GM18517 (cell line): ENCODE data around the gene ZNF484.
"Not testable (repeated sequence)": the region's sequence is repeated elsewhere in the genome, so short reads cannot be mapped to it uniquely, and the experiment has no call there.

ENCODE experiments used
- ATAC-seq: cut with Tn5 transposase; IDR thresholded peaks from one replicate; pipeline ENCODE4 v1.9.1; 2021; ENCODE audit warnings: mild to moderate bottlenecking, moderate library complexity; ENCODE audit not compliant: unreplicated experiment

The ZNF484 gene

GRCh38 chr9:92877531-92878430 lies at the start of gene ZNF484:
Gene ZNF484, minus strand, starts transcription at chr9:92878038. Its CDS starts 3,009 bp downstream, at chr9:92875029.
- peak; percentile 98 for ATAC-seq

GRCh38 chr9:92920437-92920836 lies 42.6 kb upstream of the ZNF484 start:
- ATAC-seq, result no peak

GRCh38 chr9:92917176-92917800 lies 39.5 kb upstream of the ZNF484 start:
- no peak for ATAC-seq

GRCh38 chr9:92911511-92912475 lies 34.0 kb upstream of the ZNF484 start:
- no peak for ATAC-seq

GRCh38 chr9:92905137-92905536 lies 27.3 kb upstream of the ZNF484 start:
- not testable (repeated sequence) for ATAC-seq

- ATAC-seq, result no peak
Measured at GRCh38 chr9:92897323-92897722, 19.5 kb upstream of the ZNF484 start.

GRCh38 chr9:92895812-92896436 lies 18.1 kb upstream of the ZNF484 start:
- ATAC-seq, result no peak

GRCh38 chr9:92894711-92895362 lies 17.0 kb upstream of the ZNF484 start:
- no peak for ATAC-seq

- not testable (repeated sequence) for ATAC-seq
Measured at GRCh38 chr9:92893916-92894610, 16.2 kb upstream of the ZNF484 start.

- not testable (repeated sequence) for ATAC-seq
Measured at GRCh38 chr9:92892276-92892675, 14.4 kb upstream of the ZNF484 start.

GRCh38 chr9:92890761-92891160 lies 12.9 kb upstream of the ZNF484 start:
- ATAC-seq, result no peak

- no peak for ATAC-seq
Measured at GRCh38 chr9:92887880-92888338, 10.1 kb upstream of the ZNF484 start.

GRCh38 chr9:92886846-92887610 lies 9.2 kb upstream of the ZNF484 start:
- not testable (repeated sequence) for ATAC-seq

- not testable (repeated sequence) for ATAC-seq
Measured at GRCh38 chr9:92883666-92884405, 6.0 kb upstream of the ZNF484 start.

- no peak for ATAC-seq
Measured at GRCh38 chr9:92882276-92882675, 4.4 kb upstream of the ZNF484 start.

- no peak for ATAC-seq
Measured at GRCh38 chr9:92875373-92875772, 2.5 kb downstream of the ZNF484 start.

- no peak for ATAC-seq
Measured at GRCh38 chr9:92870289-92870688, 7.5 kb downstream of the ZNF484 start.

- not testable (repeated sequence) for ATAC-seq
Measured at GRCh38 chr9:92866600-92866999, 11.2 kb downstream of the ZNF484 start.
